GM12878 (cell line): ENCODE results near the gene TMEM63B. TPM values are rescaled to one million over a fixed set of nuclear protein-coding genes. Genes with fewer than 3 reads are reported as not detected.
"Not testable (repeated sequence)": the region's sequence is repeated elsewhere in the genome, so short reads cannot be mapped to it uniquely, and the experiment has no call there.

Experiments
- ATAC-seq: fragments of 200-7000 bp; cut with Tn5 transposase; 3 replicates; pipeline ENCODE4 v1.9.1; 2020; ENCODE audit warnings: mild to moderate bottlenecking, moderate library complexity
- BruUV-seq: library from RNA; stranded (reverse); fragments of 400-500 nt; replicated peaks from 2 replicates; lab custom pipeline; 2021; lab: Mats Ljungman, UMichigan
- CTCF ChIA-PET: fragments of 300-600 bp; sonication (Branson Sonifier 250); formaldehyde crosslinking; extraction: SDS; loops from one replicate; lab custom pipeline; 2021; ENCODE audit warnings: inconsistent platforms; lab: Yijun Ruan, JAX
- POLR2A ChIA-PET: fragments of 350-600 bp; formaldehyde crosslinking; extraction: SDS; loops from one replicate; lab custom pipeline; 2021; ENCODE audit warnings: inconsistent platforms; lab: Charles Lee
- RAD21 ChIA-PET: fragments of 300-600 bp; sonication (Branson Sonifier 250); formaldehyde crosslinking; loops from one replicate; lab custom pipeline; 2023; ENCODE audit warnings: antibody characterized with exemption; ENCODE audit not compliant: unreplicated experiment; lab: Charles Lee
- SMC1A ChIA-PET: fragments of 300-600 bp; sonication (Branson Sonifier 250); formaldehyde crosslinking; loops from one replicate; lab custom pipeline; 2023; ENCODE audit not compliant: unreplicated experiment, uncharacterized antibody; lab: Charles Lee
- DNase-seq: peaks from one replicate; pipeline ENCODE4 v3.0.0-alpha.2; 2011; ENCODE audit warnings: low read depth, low spot score
- FAIRE-seq: peaks from 3 replicates; lab custom pipeline; 2011; peaks lifted over from hg19 to GRCh38; lab: Jason Lieb, UNC
- H2AFZ ChIP-seq: 2 replicates; pipeline ENCODE4 v1.6.0; 2011; ENCODE audit warnings: low read depth, low read length, control low read depth; ENCODE audit not compliant: control insufficient read depth
- H3K27ac ChIP-seq: 2 replicates; pipeline ENCODE4 v1.5.1; 2011; ENCODE audit warnings: control low read depth; ENCODE audit not compliant: control insufficient read depth, insufficient read depth
- H3K27me3 ChIP-seq, 2 experiments: replicated peaks in 1 of 2; 2 replicates each; pipeline versions ENCODE4 v1.6.0 to v1.6.1; 2011; ENCODE audit warnings: low read length in 1 of 2; ENCODE audit not compliant: control insufficient read depth in 2 of 2, insufficient read depth in 2 of 2
- H3K36me3 ChIP-seq, 2 experiments: 2 replicates each; pipeline ENCODE4 v1.5.1; 2011; ENCODE audit warnings: low read length in 1 of 2; ENCODE audit not compliant: control insufficient read depth in 2 of 2, insufficient read depth in 2 of 2
- H3K4me1 ChIP-seq: 2 replicates; pipeline ENCODE4 v1.6.1; 2011; ENCODE audit warnings: mild to moderate bottlenecking, low read length, moderate library complexity, mixed read lengths; ENCODE audit not compliant: control insufficient read depth, insufficient read depth
- H3K4me2 ChIP-seq: 2 replicates; pipeline ENCODE4 v1.6.0; 2011; ENCODE audit warnings: control low read depth; ENCODE audit not compliant: control insufficient read depth, insufficient read depth
- H3K4me3 ChIP-seq: fragments of 200-600 bp; sonication (generic); 2 replicates; pipeline ENCODE4 v1.5.1; 2016
- H3K79me2 ChIP-seq: 2 replicates; pipeline ENCODE4 v1.6.0; 2011; ENCODE audit warnings: low read length; ENCODE audit not compliant: control insufficient read depth, insufficient read depth
- H3K9ac ChIP-seq: 2 replicates; pipeline ENCODE4 v1.8.0; 2011; ENCODE audit warnings: low read length, control low read depth, mixed read lengths; ENCODE audit not compliant: control insufficient read depth, insufficient read depth
- H3K9me3 ChIP-seq: replicated peaks from 3 replicates; pipeline ENCODE4 v1.5.1; 2011; ENCODE audit warnings: mild to moderate bottlenecking, low read length; ENCODE audit not compliant: control insufficient read depth, insufficient read depth
- H4K20me1 ChIP-seq: 2 replicates; pipeline ENCODE4 v1.6.0; 2011; ENCODE audit not compliant: control insufficient read depth, insufficient read depth
- CREB1 ChIP-seq: IDR thresholded peaks from 2 replicates; pipeline ENCODE4 v1.6.1; 2012; ENCODE audit warnings: low read depth, mild to moderate bottlenecking, inconsistent platforms
- ETV6 ChIP-seq, 2 experiments: fragments of 450-650 bp in 1 of 2; IDR thresholded peaks in 1 of 2; conservative IDR thresholded peaks in 1 of 2; 2 replicates each; pipeline ENCODE4 v1.6.1; 2014; ENCODE audit warnings: antibody characterized with exemption in 1 of 2, borderline replicate concordance in 1 of 2, low read depth in 1 of 2, mild to moderate bottlenecking in 1 of 2, moderate library complexity in 1 of 2
- MEF2B ChIP-seq: fragments of 450-650 bp; IDR thresholded peaks from 2 replicates; pipeline ENCODE4 v1.6.1; 2018; ENCODE audit warnings: mild to moderate bottlenecking, moderate library complexity; ENCODE audit not compliant: partially characterized antibody, poor library complexity, severe bottlenecking
- SREBF1 ChIP-seq: IDR thresholded peaks from 2 replicates; pipeline ENCODE4 v1.6.1; 2012; ENCODE audit warnings: mild to moderate bottlenecking, low read length
- TARDBP ChIP-seq: IDR thresholded peaks from 2 replicates; pipeline ENCODE4 v1.6.1; 2016; ENCODE audit warnings: borderline replicate concordance
- ZNF24 ChIP-seq: fragments of 450-650 bp; IDR thresholded peaks from 2 replicates; pipeline ENCODE4 v1.6.1; 2017; ENCODE audit warnings: antibody characterized with exemption, mild to moderate bottlenecking
- ZNF274 ChIP-seq: IDR thresholded peaks from one replicate; pipeline ENCODE4 v1.8.0; 2011; ENCODE audit not compliant: insufficient read length, insufficient read depth
- ZSCAN29 ChIP-seq: fragments of 450-650 bp; IDR thresholded peaks from 2 replicates; pipeline ENCODE4 v1.6.1; 2017; ENCODE audit warnings: mild to moderate bottlenecking, moderate library complexity
- WGBS: methylation state at CpG from one replicate; pipeline ENCODE4 v1.1.6; 2016; ENCODE audit warnings: low lambda C conversion rate; ENCODE audit not compliant: insufficient replicate concordance, insufficient coverage; ENCODE audit errors: missing lambda C conversion rate; 5-methylcytosine and 5-hydroxymethylcytosine counted together
- in situ Hi-C: fragments of 300-500 bp; cut with MboI; formaldehyde crosslinking; loops from 9 replicates; pipeline ENCODE4 v1.14.3; 2018; ENCODE audit warnings: mixed read lengths
- intact Hi-C: fragments of 100-400 bp; cut with micrococcal nuclease; formaldehyde crosslinking; loops from one replicate; pipeline ENCODE4 v1.14.2; 2022; ENCODE audit not compliant: unreplicated experiment
- polyA plus RNA-seq, 11 experiments: library from polyadenylated mRNA; depleted of rRNA in 4 of 11; unstranded in 6 of 11; stranded (reverse) in 5 of 11; fragments of >200 nt; fragmentation: Nextera tagmentation in 4 of 11; fragmentation: Illumina TruSeq in 1 of 11; extraction: Ambion mirVana in 4 of 11; extraction: Trizol in 1 of 11; gene quantifications; 1 replicate in 1 of 11; 2 replicates in 10 of 11; pipeline versions ENCODE4 v1.2.1 to v1.2.3, GENCODE V29; 2011 to 2016; ENCODE audit warnings: inconsistent platforms in 2 of 11, missing spikeins in 2 of 11, low read depth in 1 of 11
- total RNA-seq, 4 experiments: library from RNA; depleted of rRNA in 3 of 4; stranded (reverse); fragments of >200 nt in 3 of 4; fragmentation: Illumina TruSeq in 1 of 4; extraction: Trizol in 1 of 4; gene quantifications; 2 replicates each; pipeline versions ENCODE4 v1.2.1 to v1.2.3, GENCODE V29; 2013 to 2021
- TF ChIP-seq, protein P1 (sequence below): fragments of 450-650 bp; IDR thresholded peaks from 2 replicates; pipeline ENCODE4 v1.6.1; 2017; ENCODE audit warnings: borderline replicate concordance
- TF ChIP-seq, protein P2 (sequence below): IDR thresholded peaks from 2 replicates; pipeline ENCODE4 v1.6.1; 2011; ENCODE audit warnings: borderline replicate concordance, low read depth, mild to moderate bottlenecking, moderate library complexity, low read length; ENCODE audit not compliant: insufficient read depth, poor library complexity, severe bottlenecking
- TF ChIP-seq, protein P3 (sequence below): fragments of 450-650 bp; IDR thresholded peaks from 2 replicates; pipeline ENCODE4 v1.6.1; 2018; ENCODE audit warnings: mild to moderate bottlenecking, low read depth, moderate library complexity; ENCODE audit not compliant: partially characterized antibody

The TMEM63B gene
- total and polyA plus RNA-seq, 10 of the 15 experiments (the other 5 are each of a cell fraction or from before 2014, with no cell fraction given) = 0.09 to 15.0 (median 7.1) TPM; not detected in 1

GRCh38 chr6:44144536-44144935 is 17.2 kb downstream of the TMEM63B start:
- in situ Hi-C loops, H2AFZ ChIP-seq, ATAC-seq, H3K36me3 ChIP-seq, intact Hi-C loops, BruUV-seq, DNase-seq, H3K27me3 ChIP-seq, H3K4me3 ChIP-seq, H3K4me2 ChIP-seq, FAIRE-seq, RAD21 ChIA-PET, H3K9me3 ChIP-seq, H3K79me2 ChIP-seq, H3K4me1 ChIP-seq, H3K27ac ChIP-seq, H4K20me1 ChIP-seq, H3K9ac ChIP-seq: not testable (repeated sequence)
- POLR2A ChIA-PET = interaction anchor here (0.6 kb wide), 1 partner anchor 185 kb away, joined by 3 read pairs; no protein-coding TSS in a partner anchor
- SMC1A ChIA-PET = interaction anchor here (0.6 to 1.5 kb wide), 3 partner anchors 9 to 797 kb away, joined by 3 to 6 read pairs (median 4); no protein-coding TSS in a partner anchor
- CTCF ChIA-PET = interaction anchor here (0.7 to 9.3 kb wide), 3 partner anchors 8 to 90 kb away, joined by 3 to 85 read pairs (median 4); no protein-coding TSS in a partner anchor
- WGBS = 64% methylated on average over 3 of the region's 3 CpGs

GRCh38 chr6:44145839-44146238 is 18.5 kb downstream of the TMEM63B start:
- ChIA-PET CTCF (interaction anchor here (1.0 to 9.3 kb wide), 2 partner anchors 48 to 65 kb away, joined by 3 to 85 read pairs; no protein-coding TSS in a partner anchor), POLR2A (no interaction called here), SMC1A (interaction anchor here (1.3 kb wide), 1 partner anchor 8 kb away, joined by 3 read pairs; no protein-coding TSS in a partner anchor), RAD21 (no interaction called here)
- BruUV-seq = no TSS peak
- in situ Hi-C loops (no loop called here), intact Hi-C loops (no loop called here)
- Histone ChIP-seq H3K9ac (no peak overlapping the region), H4K20me1 (no peaks in the 10 kb centered on the region), H3K4me1 (no peaks in the 10 kb centered on the region), H3K36me3 (peaks cover 0 to 3% of the 10 kb centered on the region in 2 experiments; a peak in 3 of 4 replicates), H2AFZ (no peak overlapping the region), H3K27ac (no peak overlapping the region), H3K4me2 (no peak overlapping the region), H3K4me3 (no peak overlapping the region), H3K27me3 (no peaks in the 10 kb centered on the region), H3K9me3 (no peaks in the 10 kb centered on the region), H3K79me2 (no peaks in the 10 kb centered on the region)
- DNase-seq (no peak), ATAC-seq (no peak), FAIRE-seq (no peak)
- TF ChIP-seq, protein P1, sequence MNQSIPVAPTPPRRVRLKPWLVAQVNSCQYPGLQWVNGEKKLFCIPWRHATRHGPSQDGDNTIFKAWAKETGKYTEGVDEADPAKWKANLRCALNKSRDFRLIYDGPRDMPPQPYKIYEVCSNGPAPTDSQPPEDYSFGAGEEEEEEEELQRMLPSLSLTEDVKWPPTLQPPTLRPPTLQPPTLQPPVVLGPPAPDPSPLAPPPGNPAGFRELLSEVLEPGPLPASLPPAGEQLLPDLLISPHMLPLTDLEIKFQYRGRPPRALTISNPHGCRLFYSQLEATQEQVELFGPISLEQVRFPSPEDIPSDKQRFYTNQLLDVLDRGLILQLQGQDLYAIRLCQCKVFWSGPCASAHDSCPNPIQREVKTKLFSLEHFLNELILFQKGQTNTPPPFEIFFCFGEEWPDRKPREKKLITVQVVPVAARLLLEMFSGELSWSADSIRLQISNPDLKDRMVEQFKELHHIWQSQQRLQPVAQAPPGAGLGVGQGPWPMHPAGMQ = no peak
- TF ChIP-seq SREBF1 (no peak), MEF2B (no peak), TARDBP (no peak), ZNF24 (no peak), CREB1 (no peak), ETV6 (conservative IDR thresholded peaks at IDR 0.05 in 1 of 2, IDR thresholded peaks at IDR 0.05 in 1 of 2; ENCODE audit: borderline replicate concordance in 1 of 2, low read depth in 1 of 2) (no peak), ZNF274 (no peak), ZSCAN29 (no peak)
- TF ChIP-seq, protein P2, sequence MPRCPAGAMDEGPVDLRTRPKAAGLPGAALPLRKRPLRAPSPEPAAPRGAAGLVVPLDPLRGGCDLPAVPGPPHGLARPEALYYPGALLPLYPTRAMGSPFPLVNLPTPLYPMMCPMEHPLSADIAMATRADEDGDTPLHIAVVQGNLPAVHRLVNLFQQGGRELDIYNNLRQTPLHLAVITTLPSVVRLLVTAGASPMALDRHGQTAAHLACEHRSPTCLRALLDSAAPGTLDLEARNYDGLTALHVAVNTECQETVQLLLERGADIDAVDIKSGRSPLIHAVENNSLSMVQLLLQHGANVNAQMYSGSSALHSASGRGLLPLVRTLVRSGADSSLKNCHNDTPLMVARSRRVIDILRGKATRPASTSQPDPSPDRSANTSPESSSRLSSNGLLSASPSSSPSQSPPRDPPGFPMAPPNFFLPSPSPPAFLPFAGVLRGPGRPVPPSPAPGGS = no peak
- TF ChIP-seq, protein P3, sequence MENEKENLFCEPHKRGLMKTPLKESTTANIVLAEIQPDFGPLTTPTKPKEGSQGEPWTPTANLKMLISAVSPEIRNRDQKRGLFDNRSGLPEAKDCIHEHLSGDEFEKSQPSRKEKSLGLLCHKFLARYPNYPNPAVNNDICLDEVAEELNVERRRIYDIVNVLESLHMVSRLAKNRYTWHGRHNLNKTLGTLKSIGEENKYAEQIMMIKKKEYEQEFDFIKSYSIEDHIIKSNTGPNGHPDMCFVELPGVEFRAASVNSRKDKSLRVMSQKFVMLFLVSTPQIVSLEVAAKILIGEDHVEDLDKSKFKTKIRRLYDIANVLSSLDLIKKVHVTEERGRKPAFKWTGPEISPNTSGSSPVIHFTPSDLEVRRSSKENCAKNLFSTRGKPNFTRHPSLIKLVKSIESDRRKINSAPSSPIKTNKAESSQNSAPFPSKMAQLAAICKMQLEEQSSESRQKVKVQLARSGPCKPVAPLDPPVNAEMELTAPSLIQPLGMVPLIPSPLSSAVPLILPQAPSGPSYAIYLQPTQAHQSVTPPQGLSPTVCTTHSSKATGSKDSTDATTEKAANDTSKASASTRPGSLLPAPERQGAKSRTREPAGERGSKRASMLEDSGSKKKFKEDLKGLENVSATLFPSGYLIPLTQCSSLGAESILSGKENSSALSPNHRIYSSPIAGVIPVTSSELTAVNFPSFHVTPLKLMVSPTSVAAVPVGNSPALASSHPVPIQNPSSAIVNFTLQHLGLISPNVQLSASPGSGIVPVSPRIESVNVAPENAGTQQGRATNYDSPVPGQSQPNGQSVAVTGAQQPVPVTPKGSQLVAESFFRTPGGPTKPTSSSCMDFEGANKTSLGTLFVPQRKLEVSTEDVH = no peak
